Measurements from ENCODE around the gene GIPC1. TPM values are rescaled to one million over a fixed set of nuclear protein-coding genes. Genes with fewer than 3 reads are reported as not detected.

Gene GIPC1
- total and polyA plus RNA-seq, 9 of the 15 experiments (the other 6 are each of a cell fraction or from before 2014, with no cell fraction given) = 0.49 to 54.7 (median 24.8) TPM

- TF ChIP-seq, protein P1, sequence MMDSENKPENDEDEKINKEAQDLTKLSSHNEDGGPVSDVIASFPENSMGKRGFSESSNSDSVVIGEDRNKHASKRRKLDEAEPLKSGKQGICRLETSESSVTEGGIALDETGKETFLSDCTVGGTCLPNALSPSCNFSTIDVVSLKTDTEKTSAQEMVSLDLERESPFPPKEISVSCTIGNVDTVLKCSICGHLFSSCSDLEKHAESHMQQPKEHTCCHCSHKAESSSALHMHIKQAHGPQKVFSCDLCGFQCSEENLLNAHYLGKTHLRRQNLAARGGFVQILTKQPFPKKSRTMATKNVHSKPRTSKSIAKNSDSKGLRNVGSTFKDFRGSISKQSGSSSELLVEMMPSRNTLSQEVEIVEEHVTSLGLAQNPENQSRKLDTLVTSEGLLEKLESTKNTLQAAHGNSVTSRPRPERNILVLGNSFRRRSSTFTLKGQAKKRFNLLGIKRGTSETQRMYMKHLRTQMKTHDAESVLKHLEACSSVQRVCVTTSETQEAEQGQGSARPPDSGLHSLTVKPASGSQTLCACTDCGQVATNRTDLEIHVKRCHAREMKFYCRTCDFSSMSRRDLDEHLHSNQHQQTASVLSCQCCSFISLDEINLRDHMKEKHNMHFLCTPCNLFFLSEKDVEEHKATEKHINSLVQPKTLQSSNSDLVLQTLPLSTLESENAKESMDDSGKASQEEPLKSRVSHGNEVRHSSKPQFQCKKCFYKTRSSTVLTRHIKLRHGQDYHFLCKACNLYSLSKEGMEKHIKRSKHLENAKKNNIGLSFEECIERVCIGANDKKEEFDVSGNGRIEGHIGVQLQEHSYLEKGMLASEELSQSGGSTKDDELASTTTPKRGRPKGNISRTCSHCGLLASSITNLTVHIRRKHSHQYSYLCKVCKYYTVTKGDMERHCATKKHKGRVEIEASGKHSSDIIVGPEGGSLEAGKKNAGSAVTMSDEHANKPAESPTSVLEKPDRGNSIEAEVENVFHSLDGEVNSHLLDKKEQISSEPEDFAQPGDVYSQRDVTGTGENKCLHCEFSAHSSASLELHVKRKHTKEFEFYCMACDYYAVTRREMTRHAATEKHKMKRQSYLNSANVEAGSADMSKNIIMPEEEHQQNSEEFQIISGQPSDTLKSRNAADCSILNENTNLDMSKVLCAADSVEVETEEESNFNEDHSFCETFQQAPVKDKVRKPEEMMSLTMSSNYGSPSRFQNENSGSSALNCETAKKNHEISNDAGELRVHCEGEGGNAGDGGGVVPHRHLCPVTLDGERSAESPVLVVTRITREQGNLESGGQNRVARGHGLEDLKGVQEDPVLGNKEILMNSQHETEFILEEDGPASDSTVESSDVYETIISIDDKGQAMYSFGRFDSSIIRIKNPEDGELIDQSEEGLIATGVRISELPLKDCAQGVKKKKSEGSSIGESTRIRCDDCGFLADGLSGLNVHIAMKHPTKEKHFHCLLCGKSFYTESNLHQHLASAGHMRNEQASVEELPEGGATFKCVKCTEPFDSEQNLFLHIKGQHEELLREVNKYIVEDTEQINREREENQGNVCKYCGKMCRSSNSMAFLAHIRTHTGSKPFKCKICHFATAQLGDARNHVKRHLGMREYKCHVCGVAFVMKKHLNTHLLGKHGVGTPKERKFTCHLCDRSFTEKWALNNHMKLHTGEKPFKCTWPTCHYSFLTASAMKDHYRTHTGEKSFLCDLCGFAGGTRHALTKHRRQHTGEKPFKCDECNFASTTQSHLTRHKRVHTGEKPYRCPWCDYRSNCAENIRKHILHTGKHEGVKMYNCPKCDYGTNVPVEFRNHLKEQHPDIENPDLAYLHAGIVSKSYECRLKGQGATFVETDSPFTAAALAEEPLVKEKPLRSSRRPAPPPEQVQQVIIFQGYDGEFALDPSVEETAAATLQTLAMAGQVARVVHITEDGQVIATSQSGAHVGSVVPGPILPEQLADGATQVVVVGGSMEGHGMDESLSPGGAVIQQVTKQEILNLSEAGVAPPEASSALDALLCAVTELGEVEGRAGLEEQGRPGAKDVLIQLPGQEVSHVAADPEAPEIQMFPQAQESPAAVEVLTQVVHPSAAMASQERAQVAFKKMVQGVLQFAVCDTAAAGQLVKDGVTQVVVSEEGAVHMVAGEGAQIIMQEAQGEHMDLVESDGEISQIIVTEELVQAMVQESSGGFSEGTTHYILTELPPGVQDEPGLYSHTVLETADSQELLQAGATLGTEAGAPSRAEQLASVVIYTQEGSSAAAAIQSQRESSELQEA (IDR thresholded peaks at IDR 0.05; ENCODE audit: low read depth) = no peak
- TF ChIP-seq SREBF1 (IDR thresholded peaks at IDR 0.05; ENCODE audit: borderline replicate concordance, low read depth, low read length) = no peak
- TF ChIP-seq NCOA2 (IDR thresholded peaks at IDR 0.05; ENCODE audit: partially characterized antibody in 2 of 2) = no peak
- peak; percentile 44; the same call in 1 of the 2 replicates for TF ChIP-seq ZNF583 (CRISPR knock-in tag; IDR thresholded peaks at IDR 0.05)
- no peak for TF ChIP-seq ZNF274 (IDR thresholded peaks at IDR 0.05; ENCODE audit: borderline replicate concordance, low read depth, low read length)
- TF ChIP-seq ARID1B (IDR thresholded peaks at IDR 0.05) = no peak
- TF ChIP-seq HOXB6 (CRISPR knock-in tag; IDR thresholded peaks at IDR 0.05; ENCODE audit: borderline replicate concordance) = no peak
- TF ChIP-seq E2F8 (IDR thresholded peaks at IDR 0.05; ENCODE audit: low read depth, partially characterized antibody) = peak; percentile 51
- TF ChIP-seq, protein P2, sequence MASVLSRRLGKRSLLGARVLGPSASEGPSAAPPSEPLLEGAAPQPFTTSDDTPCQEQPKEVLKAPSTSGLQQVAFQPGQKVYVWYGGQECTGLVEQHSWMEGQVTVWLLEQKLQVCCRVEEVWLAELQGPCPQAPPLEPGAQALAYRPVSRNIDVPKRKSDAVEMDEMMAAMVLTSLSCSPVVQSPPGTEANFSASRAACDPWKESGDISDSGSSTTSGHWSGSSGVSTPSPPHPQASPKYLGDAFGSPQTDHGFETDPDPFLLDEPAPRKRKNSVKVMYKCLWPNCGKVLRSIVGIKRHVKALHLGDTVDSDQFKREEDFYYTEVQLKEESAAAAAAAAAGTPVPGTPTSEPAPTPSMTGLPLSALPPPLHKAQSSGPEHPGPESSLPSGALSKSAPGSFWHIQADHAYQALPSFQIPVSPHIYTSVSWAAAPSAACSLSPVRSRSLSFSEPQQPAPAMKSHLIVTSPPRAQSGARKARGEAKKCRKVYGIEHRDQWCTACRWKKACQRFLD (CRISPR knock-in tag; IDR thresholded peaks at IDR 0.05) = peak; percentile 73
- TF ChIP-seq HCFC1 (IDR thresholded peaks at IDR 0.05; ENCODE audit: low read depth, low read length) = no peak
- TF ChIP-seq DMBX1 (CRISPR knock-in tag; IDR thresholded peaks at IDR 0.05; ENCODE audit: borderline replicate concordance) = peak; percentile 55
These were observed 55.9 kb downstream of the GIPC1 start (continued) for GRCh38 chr19:14440049-14440448.

Data from K562 (cell line).